Astrocyte of the cerebellum (primary cell): ENCODE results near the gene LDAH.
A peak's percentile ranks its signal among the peaks of the same experiment; 100 is the strongest.

Experiments
- DNase-seq: peaks from one replicate; pipeline ENCODE4 v3.0.0-alpha.2; 2011; ENCODE audit warnings: low read depth
- H3K4me3 ChIP-seq: 2 replicates; pipeline ENCODE4 v1.5.1; 2011; ENCODE audit warnings: mild to moderate bottlenecking, low read depth, low read length, moderate library complexity
- CTCF ChIP-seq: IDR thresholded peaks from 2 replicates; pipeline ENCODE4 v1.5.1; 2012; ENCODE audit warnings: low read length, low read depth, moderate library complexity, mild to moderate bottlenecking; ENCODE audit errors: missing control alignments
- in situ Hi-C: cut with HindIII; loops from 2 replicates; pipeline ENCODE4 v1.10.0; 2017; ENCODE audit warnings: low sequenced_read_pairs

Gene LDAH

GRCh38 chr2:20661421-20662307 is 161.2 kb downstream of the LDAH start:
- peak; percentile 98 for TF ChIP-seq CTCF

GRCh38 chr2:20660506-20661420 is 162.1 kb downstream of the LDAH start:
- H3K4me3 ChIP-seq, result no peak overlapping the region
- in situ Hi-C loops, result no loop called here
- TF ChIP-seq CTCF, result no peak
- no peak for DNase-seq

More at GRCh38 chr2:20661421-20662307, 161.2 kb downstream of the LDAH start:
- in situ Hi-C loops, result no loop called here
- peak; percentile 63 for DNase-seq
- no peak overlapping the region for H3K4me3 ChIP-seq

- no peak for DNase-seq
- in situ Hi-C loops, result no loop called here
- TF ChIP-seq CTCF, result no peak
- H3K4me3 ChIP-seq, result no peak overlapping the region
Measured at GRCh38 chr2:20657522-20658235, 165.2 kb downstream of the LDAH start.

- DNase-seq, result no peak
- no peak for TF ChIP-seq CTCF
- in situ Hi-C loops, result no loop called here
- no peak overlapping the region for H3K4me3 ChIP-seq
Measured at GRCh38 chr2:20656561-20656960, 166.3 kb downstream of the LDAH start.

GRCh38 chr2:20654535-20654813 is 168.4 kb downstream of the LDAH start:
- in situ Hi-C loops, result no loop called here
- no peak for DNase-seq
- H3K4me3 ChIP-seq, result no peak overlapping the region
- no peak for TF ChIP-seq CTCF
